HG03060 (cell line): ENCODE results near the gene CD53.
"Not testable (repeated sequence)": the region's sequence is repeated elsewhere in the genome, so short reads cannot be mapped to it uniquely, and the experiment has no call there.

Experiments used
- ATAC-seq: cut with Tn5 transposase; IDR thresholded peaks from one replicate; pipeline ENCODE4 v1.9.1; 2021; ENCODE audit warnings: low read depth, moderate number of reproducible peaks; ENCODE audit not compliant: unreplicated experiment

Gene CD53

GRCh38 chr1:110914676-110915075 is 41.7 kb downstream of the CD53 start:
- ATAC-seq: no peak

DNA sequence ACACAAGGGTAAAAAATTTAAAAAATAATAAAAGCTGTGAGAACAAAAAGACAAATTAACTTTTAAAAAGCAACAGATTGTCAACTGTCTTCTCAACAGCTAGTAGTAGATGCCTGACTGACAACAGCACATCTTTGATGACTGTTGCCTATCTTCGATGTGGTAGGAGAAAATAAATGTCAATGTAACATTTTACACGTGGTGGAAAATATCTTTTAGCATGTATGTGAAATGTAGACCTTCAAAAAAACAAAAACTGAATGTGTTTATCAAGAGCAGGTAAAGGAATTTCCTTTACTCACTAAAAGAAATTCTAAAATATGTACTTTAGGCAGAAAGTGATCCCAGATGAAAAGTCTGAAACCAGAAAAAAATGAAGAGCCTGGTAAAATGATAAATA is 42.9 kb downstream of the CD53 start:
- no peak for ATAC-seq

- no peak for ATAC-seq
Measured at GRCh38 chr1:110916274-110916668, 43.3 kb downstream of the CD53 start.

DNA sequence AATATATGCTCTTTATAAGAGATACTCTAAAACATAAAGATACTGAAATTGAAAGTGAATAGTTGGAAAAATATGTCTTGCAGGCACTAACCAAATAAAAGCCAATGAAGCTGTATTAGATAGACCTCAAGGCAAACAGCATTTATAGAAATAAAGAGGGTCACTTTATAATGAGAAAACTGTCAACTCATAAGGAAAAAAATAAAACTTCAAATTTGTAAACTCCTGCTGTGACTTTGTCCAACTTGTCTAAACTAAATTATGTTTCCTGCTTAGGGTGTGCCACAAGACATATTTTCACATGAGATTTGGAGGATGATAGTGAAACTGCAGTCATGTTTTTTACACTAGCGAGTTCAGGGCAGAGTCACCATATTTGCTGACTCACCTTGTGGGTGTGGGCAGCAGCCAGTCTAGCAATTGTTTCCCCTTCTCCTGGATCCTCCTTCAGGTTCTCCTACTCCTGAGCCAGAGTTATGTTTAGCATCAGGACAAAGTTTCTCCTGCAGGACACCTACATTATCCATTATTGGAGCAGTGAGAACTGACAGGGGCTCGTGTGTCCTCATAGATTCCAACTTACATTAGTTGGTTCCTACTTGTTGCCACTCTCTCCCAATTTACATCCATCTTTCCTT is 43.8 kb downstream of the CD53 start:
- no peak for ATAC-seq

DNA sequence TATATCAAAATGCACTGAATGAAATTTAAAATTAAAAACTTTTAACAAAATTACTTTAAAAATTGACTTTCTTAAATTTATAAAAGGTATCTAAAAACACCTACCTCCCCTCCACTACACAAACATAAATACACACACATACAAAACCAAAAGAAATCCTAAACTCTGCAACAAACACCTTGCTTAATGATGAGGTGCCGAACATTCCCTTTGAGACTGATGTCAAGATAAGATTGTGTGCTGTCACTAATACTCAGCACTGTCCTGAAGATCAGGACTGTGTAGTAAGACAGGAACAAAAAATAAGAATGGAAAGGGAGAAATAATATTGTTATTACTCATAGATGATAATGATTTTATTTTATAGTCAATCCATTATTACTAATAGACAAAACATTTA is 45.1 kb downstream of the CD53 start:
- ATAC-seq: no peak

GRCh38 chr1:110921953-110922352 is 49.0 kb downstream of the CD53 start:
- ATAC-seq: no peak

- ATAC-seq: no peak
Measured at GRCh38 chr1:110927484-110928075, 54.6 kb downstream of the CD53 start.

DNA sequence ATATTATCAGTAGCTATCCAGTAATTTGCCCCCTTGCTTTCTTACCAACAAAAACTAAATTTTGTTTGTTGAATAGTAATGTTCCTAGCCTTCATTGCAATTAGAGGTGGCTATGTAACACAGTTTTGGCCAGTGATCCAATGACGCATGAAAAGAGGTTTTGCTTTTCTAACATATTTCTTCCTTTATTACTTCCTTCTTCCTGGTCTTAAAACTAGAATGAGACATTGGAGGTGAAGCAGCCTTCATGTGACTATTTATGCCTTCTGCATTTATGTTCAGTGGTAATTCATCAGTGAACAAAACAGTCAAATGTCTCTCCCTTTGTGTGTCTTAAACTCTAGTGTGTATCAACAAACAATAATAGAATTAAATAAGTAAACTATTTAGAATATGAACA is 55.2 kb downstream of the CD53 start:
- ATAC-seq: no peak

DNA sequence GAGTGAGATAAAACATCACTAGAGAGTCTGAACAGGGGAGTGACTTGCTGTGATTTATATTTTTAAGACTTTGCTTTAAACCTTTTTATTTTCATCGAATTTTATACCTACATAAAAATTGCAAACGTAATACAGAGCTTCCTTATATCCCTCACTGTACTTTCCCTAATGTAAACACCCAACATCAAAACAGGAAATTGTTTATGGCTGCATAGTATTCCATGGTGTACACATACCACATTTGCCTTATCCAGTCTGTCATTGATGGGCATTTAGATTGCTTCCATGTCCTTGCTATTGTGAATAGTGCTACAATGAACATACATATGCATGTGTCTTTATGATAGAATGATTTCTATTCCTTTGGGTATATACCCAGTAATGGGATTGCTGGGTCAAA is 56.0 kb downstream of the CD53 start:
- no peak for ATAC-seq

- not testable (repeated sequence) for ATAC-seq
Measured at GRCh38 chr1:110931097-110931496, 58.1 kb downstream of the CD53 start.

- no peak for ATAC-seq
Measured at GRCh38 chr1:110936567-110936966, 63.6 kb downstream of the CD53 start.

GRCh38 chr1:110944806-110945205 is 71.9 kb downstream of the CD53 start:
- ATAC-seq: no peak

DNA sequence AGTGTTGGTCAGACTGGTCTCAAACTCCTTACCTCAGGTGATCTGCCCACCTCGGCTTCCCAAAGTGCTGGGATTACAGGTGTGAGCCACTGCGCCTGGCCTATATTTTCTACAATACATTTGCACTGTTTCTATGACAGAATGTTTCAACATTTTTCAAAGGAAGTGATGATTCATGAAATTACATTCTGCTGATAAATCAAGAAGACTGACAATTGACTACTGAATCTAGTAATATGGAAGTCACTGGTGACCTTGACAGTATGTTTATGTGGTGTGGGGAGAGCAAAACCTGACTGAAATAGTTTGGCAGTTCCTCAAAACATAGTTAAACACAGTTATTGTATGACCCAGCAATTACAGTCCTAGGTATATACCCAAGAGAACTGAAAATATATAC is 72.7 kb downstream of the CD53 start:
- no peak for ATAC-seq

DNA sequence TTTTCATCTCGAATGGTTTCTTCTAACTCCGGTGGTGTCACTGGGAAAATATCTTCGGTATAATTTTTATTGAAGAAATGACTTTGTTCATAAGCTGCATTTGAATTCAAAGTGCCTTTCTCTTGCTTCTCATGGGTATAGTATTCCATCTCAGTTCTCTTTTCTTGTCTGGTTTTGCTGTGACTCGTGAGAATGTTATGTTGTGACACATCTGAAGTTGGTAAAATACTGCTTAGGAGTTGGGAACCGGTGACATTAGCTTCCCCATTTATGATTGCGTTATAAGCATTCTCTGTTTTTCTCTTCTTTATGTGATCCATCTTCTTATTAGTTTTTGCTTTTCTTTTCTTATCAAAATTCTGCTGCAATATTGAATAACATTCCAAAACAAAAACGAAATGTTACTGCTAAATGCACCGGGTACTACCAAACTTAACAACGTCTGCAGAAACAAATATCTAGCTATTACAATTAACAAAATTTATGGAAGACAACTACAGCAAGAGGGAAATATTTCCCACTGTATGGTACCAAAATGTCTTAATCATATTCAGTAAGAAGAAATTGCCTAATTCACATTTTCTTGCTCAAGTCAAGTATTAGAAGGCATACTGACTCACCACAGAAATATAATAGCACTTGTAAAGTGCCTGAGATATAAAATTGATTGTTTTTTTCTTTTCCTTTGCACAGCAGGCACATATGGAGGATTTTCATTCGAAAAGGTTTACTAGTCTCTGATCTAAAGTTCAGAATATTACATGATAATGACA is 75.3 kb downstream of the CD53 start:
- ATAC-seq: no peak
